T-cell (primary cell): ENCODE measurements around the gene HEXD. TPM values are rescaled to one million over a fixed set of nuclear protein-coding genes. Genes with fewer than 3 reads are reported as not detected.
A peak's percentile ranks its signal among the peaks of the same experiment; 100 is the strongest.

Experiments used
- ATAC-seq, 4 experiments: fragments of 200-7000 bp in 3 of 4; fragments of 150-1000 bp in 1 of 4; cut with Tn5 transposase; replicated peaks in 1 of 4; 1 replicate in 3 of 4; 2 replicates in 1 of 4; pipeline ENCODE4 v1.10.0; 2021; ENCODE audit warnings: moderate library complexity in 3 of 4, mild to moderate bottlenecking in 2 of 4, moderate number of reproducible peaks in 1 of 4
- CTCF ChIA-PET, 2 donors: fragments of 300-600 bp; sonication (Branson Sonifier 250); formaldehyde crosslinking; loops; one replicate each; lab custom pipeline; 2022; ENCODE audit warnings: antibody characterized with exemption in 2 of 2; lab: Charles Lee
- POLR2A ChIA-PET, 2 donors: fragments of 300-600 bp; sonication (Branson Sonifier 250); formaldehyde crosslinking; loops; one replicate each; lab custom pipeline; 2022; ENCODE audit warnings: antibody characterized with exemption in 2 of 2; lab: Charles Lee
- DNase-seq, 35 experiments: peaks; one replicate each; pipeline versions ENCODE4 v3.0.0 to v3.0.0-alpha.2; 2013 to 2023
- H3K27ac ChIP-seq: one replicate; pipeline ENCODE4 v1.5.1; 2013; ENCODE audit warnings: low read length
- H3K27me3 ChIP-seq, 2 experiments: replicated peaks in 1 of 2; 1 replicate in 1 of 2; 2 replicates in 1 of 2; pipeline versions ENCODE4 v1.6.1 to v1.7.0; 2013; ENCODE audit warnings: low read length in 1 of 2, mixed read lengths in 1 of 2; ENCODE audit not compliant: control insufficient read depth in 2 of 2, insufficient read depth in 2 of 2; ENCODE audit errors: extremely low read depth in 1 of 2
- H3K36me3 ChIP-seq, 2 donors: 1 replicate in 1 of 2; 2 replicates in 1 of 2; pipeline versions ENCODE4 v1.6.1 to v1.7.0; 2013; ENCODE audit warnings: low read length in 1 of 2; ENCODE audit not compliant: control insufficient read depth in 2 of 2, insufficient read depth in 1 of 2; ENCODE audit errors: extremely low read depth in 1 of 2
- H3K4me1 ChIP-seq, 2 experiments: 1 replicate in 1 of 2; 2 replicates in 1 of 2; pipeline versions ENCODE4 v1.6.1 to v1.7.0; 2013; ENCODE audit warnings: low read length in 2 of 2, mixed read lengths in 1 of 2; ENCODE audit not compliant: insufficient read depth in 2 of 2, control insufficient read depth in 1 of 2; ENCODE audit errors: extremely low read depth in 1 of 2
- H3K4me3 ChIP-seq, 2 donors: 1 replicate in 1 of 2; 2 replicates in 1 of 2; pipeline versions ENCODE4 v1.5.1 to v1.7.0; 2013; ENCODE audit warnings: mild to moderate bottlenecking in 2 of 2, low read length in 1 of 2, moderate library complexity in 1 of 2; ENCODE audit not compliant: control insufficient read depth in 1 of 2; ENCODE audit errors: extremely low read depth in 1 of 2
- H3K9me3 ChIP-seq: 2 replicates; pipeline ENCODE4 v1.7.0; 2013
- H3K27ac Mint-ChIP-seq, 2 donors: one replicate each; pipeline ENCODE4 v1.8.0; 2020 to 2021; ENCODE audit warnings: mild to moderate bottlenecking in 2 of 2, mixed read lengths in 2 of 2
- H3K27me3 Mint-ChIP-seq, 2 donors: one replicate each; pipeline ENCODE4 v1.8.0; 2021 to 2022; ENCODE audit warnings: mixed read lengths in 2 of 2
- H3K36me3 Mint-ChIP-seq: one replicate; pipeline ENCODE4 v1.8.0; 2021; ENCODE audit warnings: mixed read lengths
- H3K4me1 Mint-ChIP-seq, 3 donors: one replicate each; pipeline ENCODE4 v1.8.0; 2020 to 2022; ENCODE audit warnings: mixed read lengths in 3 of 3, mild to moderate bottlenecking in 1 of 3
- H3K4me3 Mint-ChIP-seq, 3 donors: one replicate each; pipeline ENCODE4 v1.8.0; 2020 to 2022; ENCODE audit warnings: mild to moderate bottlenecking in 3 of 3, mixed read lengths in 3 of 3, moderate library complexity in 3 of 3
- H3K9me3 Mint-ChIP-seq, 3 donors: one replicate each; pipeline ENCODE4 v1.8.0; 2020 to 2022; ENCODE audit warnings: mixed read lengths in 3 of 3
- whole genome bisulfite sequencing: methylation state at CpG from one replicate; pipeline ENCODE4 v1.1.5; 2013; ENCODE audit warnings: missing lambda C conversion rate; ENCODE audit not compliant: insufficient coverage; 5-methylcytosine and 5-hydroxymethylcytosine counted together
- total RNA-seq, 35 experiments: library from RNA in 6 of 35; stranded (reverse) in 6 of 35; fragments of 120-200 nt in 1 of 35; gene quantifications; one replicate each; pipeline versions ENCODE4 v1.2.1 to v1.2.4 and lab custom pipeline; 2013 to 2026

HEXD gene
- total RNA-seq, 5 donors from 2014 or later (not counting 1 experiment from before 2014, with no cell fraction given): 51.2 to 128 (median 113) TPM

- DNase-seq: no peak
- POLR2A ChIA-PET: interaction anchor here in 1 of 2 donors (0.5 kb wide), 1 partner anchor 160 kb away, joined by 9 read pairs; no protein-coding TSS in a partner anchor
- no peak overlapping the region for H3K27ac ChIP-seq
- Mint-ChIP-seq H3K9me3 (no peaks in the 10 kb centered on the region), H3K4me3 (no peak overlapping the region), H3K36me3 (peaks cover 18% of the 10 kb centered on the region), H3K27ac (no peak overlapping the region), H3K27me3 (no peaks in the 10 kb centered on the region), H3K4me1 (peaks cover 18 to 28% (median 21%) of the 10 kb centered on the region in 3 donors)
- no peak overlapping the region for H3K4me3 ChIP-seq
- peak in 1 of 4 experiments; percentile 16 for ATAC-seq
- peaks cover 0 to 37% of the 10 kb centered on the region in 2 experiments for H3K4me1 ChIP-seq
- 93% methylated on average over 19 of the region's 32 CpGs for WGBS
- peaks cover 16 to 27% of the 10 kb centered on the region in 2 donors for H3K36me3 ChIP-seq
- no peaks in the 10 kb centered on the region for H3K27me3 ChIP-seq
- H3K9me3 ChIP-seq: no peaks in the 10 kb centered on the region
- CTCF ChIA-PET: no interaction called here
Observed at GRCh38 chr17:82433560-82434215, 15.5 kb downstream of the HEXD start.

GRCh38 chr17:82434216-82434565, 16.0 kb downstream of the HEXD start:
- Mint-ChIP-seq H3K4me1 (peaks cover 17 to 27% (median 19%) of the 10 kb centered on the region in 3 donors), H3K36me3 (peaks cover 18% of the 10 kb centered on the region), H3K4me3 (no peak overlapping the region), H3K27me3 (no peaks in the 10 kb centered on the region), H3K9me3 (no peaks in the 10 kb centered on the region), H3K27ac (peak overlapping the region in 1 of 2 donors; percentile 11)
- Histone ChIP-seq H3K36me3 (peaks cover 16 to 28% of the 10 kb centered on the region in 2 donors), H3K27me3 (no peaks in the 10 kb centered on the region), H3K4me3 (no peak overlapping the region), H3K27ac (no peak overlapping the region), H3K4me1 (peaks cover 0 to 35% of the 10 kb centered on the region in 2 experiments), H3K9me3 (no peaks in the 10 kb centered on the region)
- ChIA-PET CTCF (no interaction called here), POLR2A (interaction anchor here in 1 of 2 donors (0.5 kb wide), 1 partner anchor 160 kb away, joined by 9 read pairs; no protein-coding TSS in a partner anchor)
- DNase-seq (peak in 17 of 35 experiments; percentile 9 to 47 (median 24)), ATAC-seq (peak; percentile 68 to 87 (median 79))
- 0% methylated on average over 2 of the region's 3 CpGs for WGBS

GRCh38 chr17:82435103-82435502, 17.0 kb downstream of the HEXD start:
- Histone ChIP-seq H3K4me3 (no peak overlapping the region), H3K4me1 (peaks cover 0 to 34% of the 10 kb centered on the region in 2 experiments), H3K27me3 (no peaks in the 10 kb centered on the region), H3K27ac (no peak overlapping the region), H3K9me3 (no peaks in the 10 kb centered on the region), H3K36me3 (peaks cover 16 to 29% of the 10 kb centered on the region in 2 donors)
- POLR2A ChIA-PET: no interaction called here
- peaks cover 9% of the 10 kb centered on the region for H3K36me3 Mint-ChIP-seq
- H3K27ac Mint-ChIP-seq: no peak overlapping the region
- 92% methylated on average over 11 of the region's 12 CpGs for WGBS
- no peak for DNase-seq
- CTCF ChIA-PET: no interaction called here
- no peak overlapping the region for H3K4me3 Mint-ChIP-seq
- ATAC-seq: no peak
- peaks cover 9 to 18% (median 10%) of the 10 kb centered on the region in 3 donors for H3K4me1 Mint-ChIP-seq
- no peaks in the 10 kb centered on the region for H3K27me3 Mint-ChIP-seq
- H3K9me3 Mint-ChIP-seq: no peaks in the 10 kb centered on the region

- POLR2A ChIA-PET: no interaction called here
- H3K27ac Mint-ChIP-seq: no peak overlapping the region
- 95% methylated on average over 36 of the region's 43 CpGs for WGBS
- no peak for DNase-seq
- no peaks in the 10 kb centered on the region for H3K9me3 Mint-ChIP-seq
- Histone ChIP-seq H3K9me3 (no peaks in the 10 kb centered on the region), H3K4me1 (peaks cover 0 to 34% of the 10 kb centered on the region in 2 experiments), H3K4me3 (no peak overlapping the region), H3K27ac (no peak overlapping the region), H3K27me3 (no peaks in the 10 kb centered on the region), H3K36me3 (peaks cover 16 to 29% of the 10 kb centered on the region in 2 donors)
- no peak for ATAC-seq
- H3K4me1 Mint-ChIP-seq: peaks cover 7 to 18% (median 8%) of the 10 kb centered on the region in 3 donors
- no peak overlapping the region for H3K4me3 Mint-ChIP-seq
- H3K27me3 Mint-ChIP-seq: no peaks in the 10 kb centered on the region
- CTCF ChIA-PET: no interaction called here
- H3K36me3 Mint-ChIP-seq: peaks cover 4% of the 10 kb centered on the region
Observed at GRCh38 chr17:82435601-82436583, 17.7 kb downstream of the HEXD start.

GRCh38 chr17:82436601-82437324, 18.6 kb downstream of the HEXD start:
- WGBS: 97% methylated on average over 36 of the region's 36 CpGs
- H3K9me3 Mint-ChIP-seq: no peaks in the 10 kb centered on the region

GRCh38 chr17:82437325-82437668, 19.1 kb downstream of the HEXD start:
- Histone ChIP-seq H3K4me3 (no peak overlapping the region), H3K27ac (no peak overlapping the region), H3K36me3 (peaks cover 21 to 31% of the 10 kb centered on the region in 2 donors), H3K4me1 (peaks cover 0 to 34% of the 10 kb centered on the region in 2 experiments), H3K27me3 (no peaks in the 10 kb centered on the region), H3K9me3 (no peaks in the 10 kb centered on the region)
- WGBS: 99% methylated on average over 14 of the region's 18 CpGs
- ChIA-PET POLR2A (no interaction called here), CTCF (no interaction called here)
- ATAC-seq: no peak
- peaks cover 7 to 18% (median 8%) of the 10 kb centered on the region in 3 donors for H3K4me1 Mint-ChIP-seq
- no peaks in the 10 kb centered on the region for H3K27me3 Mint-ChIP-seq
- H3K36me3 Mint-ChIP-seq: no peaks in the 10 kb centered on the region
- no peak overlapping the region for H3K4me3 Mint-ChIP-seq
- DNase-seq: no peak
- H3K27ac Mint-ChIP-seq: no peak overlapping the region
- no peaks in the 10 kb centered on the region for H3K9me3 Mint-ChIP-seq

More at GRCh38 chr17:82436601-82437324, 18.6 kb downstream of the HEXD start:
- no peak overlapping the region for H3K27ac Mint-ChIP-seq
- ChIA-PET POLR2A (no interaction called here), CTCF (no interaction called here)
- Histone ChIP-seq H3K4me1 (peaks cover 0 to 34% of the 10 kb centered on the region in 2 experiments), H3K9me3 (no peaks in the 10 kb centered on the region), H3K4me3 (no peak overlapping the region), H3K36me3 (peaks cover 16 to 29% of the 10 kb centered on the region in 2 donors), H3K27ac (no peak overlapping the region), H3K27me3 (no peaks in the 10 kb centered on the region)
- no peaks in the 10 kb centered on the region for H3K27me3 Mint-ChIP-seq
- ATAC-seq: no peak
- peaks cover under 1% of the 10 kb centered on the region for H3K36me3 Mint-ChIP-seq
- H3K4me3 Mint-ChIP-seq: no peak overlapping the region
- no peak for DNase-seq
- H3K4me1 Mint-ChIP-seq: peaks cover 7 to 18% (median 8%) of the 10 kb centered on the region in 3 donors
